GM19023 (cell line): ENCODE results near the gene PPHLN1.
"Not testable (repeated sequence)": the region's sequence is repeated elsewhere in the genome, so short reads cannot be mapped to it uniquely, and the experiment has no call there.

Source experiments
- ATAC-seq: cut with Tn5 transposase; IDR thresholded peaks from one replicate; pipeline ENCODE4 v1.9.1; 2021; ENCODE audit warnings: mild to moderate bottlenecking, moderate library complexity; ENCODE audit not compliant: unreplicated experiment

Gene PPHLN1

DNA sequence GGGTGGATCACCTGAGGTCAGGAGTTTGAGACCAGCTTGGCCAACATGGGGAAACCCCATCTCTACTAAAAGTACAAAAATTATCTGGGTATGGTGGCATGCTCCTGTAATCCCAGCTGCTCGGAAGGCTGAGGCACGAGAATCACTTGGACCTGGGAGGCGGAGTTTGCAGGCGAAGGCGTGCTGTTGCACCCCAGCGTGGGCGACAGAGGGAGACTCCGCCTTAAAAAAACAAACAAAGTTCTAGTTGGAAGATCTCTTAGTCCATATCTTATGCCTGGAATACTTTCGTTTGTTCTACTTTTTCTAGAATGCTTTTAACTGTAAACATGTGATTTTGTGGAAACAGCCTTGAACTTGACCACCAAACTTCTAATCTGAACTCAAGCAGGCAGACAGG, 38.7 kb downstream of the PPHLN1 start:
- no peak for ATAC-seq

DNA sequence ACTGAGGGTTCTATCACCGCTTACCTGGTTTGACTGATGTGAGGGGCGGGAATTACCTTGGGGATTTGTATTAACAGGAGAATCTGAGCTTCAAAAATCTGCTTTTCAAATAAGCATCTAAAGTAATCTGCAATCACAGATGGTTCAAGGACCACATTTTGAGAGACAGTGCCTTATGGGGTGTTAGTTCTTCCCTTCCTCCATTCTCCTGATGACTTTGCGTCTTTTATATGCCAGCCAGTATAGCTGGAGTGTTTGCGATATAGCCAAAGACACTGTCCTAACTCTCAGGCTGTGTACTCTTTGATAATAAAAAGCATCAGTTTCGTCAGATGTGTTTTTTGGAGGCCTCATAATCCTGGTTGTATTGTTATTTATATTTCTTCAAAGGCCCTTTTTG, 39.5 kb downstream of the PPHLN1 start:
- no peak for ATAC-seq

DNA sequence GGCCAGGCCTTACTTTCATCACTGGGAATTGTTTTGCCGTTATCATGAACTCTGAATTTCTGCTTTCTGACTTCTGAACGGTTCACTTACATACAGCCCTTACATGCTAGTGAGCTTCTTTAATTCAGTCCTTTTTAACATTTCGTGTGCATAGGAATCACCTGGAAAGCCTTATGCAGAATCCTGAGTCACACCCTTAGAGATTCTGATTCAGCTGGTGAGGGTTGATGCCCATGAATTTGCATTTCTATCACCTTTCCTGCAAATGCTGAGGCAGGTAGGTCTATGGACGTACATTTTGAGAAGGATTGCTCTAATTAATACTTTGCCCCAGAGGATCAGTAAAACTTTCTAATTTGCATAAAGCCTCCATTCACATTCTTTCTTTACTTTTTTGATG, 44.0 kb downstream of the PPHLN1 start:
- ATAC-seq = no peak

DNA sequence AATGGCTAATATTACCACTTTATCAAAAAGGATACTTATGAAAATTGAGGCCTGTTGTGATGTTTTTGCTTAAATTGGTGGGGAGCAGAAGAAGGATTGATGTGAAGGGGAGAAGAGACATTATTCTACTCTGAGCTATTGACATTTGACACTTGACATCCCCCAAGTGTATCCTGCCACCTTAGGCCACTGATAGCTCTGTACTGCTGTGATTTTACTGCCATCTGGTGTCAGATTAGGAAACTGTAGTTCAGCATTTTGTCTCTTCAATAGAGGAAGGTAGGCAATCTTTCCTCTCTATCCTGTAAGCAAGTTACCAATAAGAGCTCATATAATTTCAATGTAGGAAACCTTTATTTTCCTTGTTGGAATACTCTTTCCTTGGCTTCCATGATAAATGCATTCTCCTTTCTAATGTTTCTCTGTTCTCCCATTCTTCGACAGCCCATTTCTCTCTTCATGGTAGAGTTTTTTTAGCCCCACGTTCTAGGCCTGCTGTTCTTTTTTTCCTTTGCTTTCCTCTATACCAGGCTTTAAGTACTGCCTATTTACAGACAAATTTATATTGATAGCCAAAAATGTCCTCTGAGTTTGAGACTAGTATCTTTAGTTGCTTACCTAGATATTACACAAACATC, 46.3 kb downstream of the PPHLN1 start:
- ATAC-seq = peak; percentile 87

DNA sequence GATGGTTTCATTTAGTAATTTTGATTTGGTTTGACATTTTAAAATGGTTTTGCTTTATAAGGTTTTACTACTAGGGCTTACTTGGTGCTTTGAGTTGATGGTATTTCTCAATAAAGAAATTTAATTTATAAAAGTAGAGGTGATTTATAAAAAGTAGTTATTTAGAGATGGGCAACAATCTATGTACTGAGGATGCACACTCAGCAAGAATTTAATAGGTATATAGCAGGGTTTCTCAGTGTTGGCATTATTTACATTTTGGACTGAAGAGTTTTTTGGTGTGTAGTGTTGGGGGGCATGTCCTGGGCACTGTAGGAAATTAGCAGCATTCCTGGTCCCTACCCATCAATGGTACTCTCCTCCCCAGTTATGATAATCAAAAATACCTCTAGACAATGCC, 47.7 kb downstream of the PPHLN1 start:
- no peak for ATAC-seq

DNA sequence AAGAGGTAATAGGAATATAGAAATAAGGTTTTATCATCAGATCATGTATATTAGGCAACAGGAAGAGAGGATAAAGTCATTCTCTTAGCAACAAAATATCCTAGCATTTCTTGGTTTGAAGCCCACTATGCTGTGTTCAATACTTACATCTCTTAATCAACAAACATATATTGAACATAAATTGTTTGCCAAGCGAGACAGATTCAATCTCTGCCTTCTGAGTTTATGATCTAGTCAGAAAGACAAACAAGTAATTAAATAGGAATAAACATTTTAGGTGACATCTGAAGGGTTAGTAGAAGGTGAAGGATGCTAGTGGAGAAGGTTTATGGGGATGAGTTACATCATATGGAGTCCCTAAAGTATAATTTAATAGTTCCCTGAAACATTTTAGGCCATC, 54.8 kb downstream of the PPHLN1 start:
- no peak for ATAC-seq

DNA sequence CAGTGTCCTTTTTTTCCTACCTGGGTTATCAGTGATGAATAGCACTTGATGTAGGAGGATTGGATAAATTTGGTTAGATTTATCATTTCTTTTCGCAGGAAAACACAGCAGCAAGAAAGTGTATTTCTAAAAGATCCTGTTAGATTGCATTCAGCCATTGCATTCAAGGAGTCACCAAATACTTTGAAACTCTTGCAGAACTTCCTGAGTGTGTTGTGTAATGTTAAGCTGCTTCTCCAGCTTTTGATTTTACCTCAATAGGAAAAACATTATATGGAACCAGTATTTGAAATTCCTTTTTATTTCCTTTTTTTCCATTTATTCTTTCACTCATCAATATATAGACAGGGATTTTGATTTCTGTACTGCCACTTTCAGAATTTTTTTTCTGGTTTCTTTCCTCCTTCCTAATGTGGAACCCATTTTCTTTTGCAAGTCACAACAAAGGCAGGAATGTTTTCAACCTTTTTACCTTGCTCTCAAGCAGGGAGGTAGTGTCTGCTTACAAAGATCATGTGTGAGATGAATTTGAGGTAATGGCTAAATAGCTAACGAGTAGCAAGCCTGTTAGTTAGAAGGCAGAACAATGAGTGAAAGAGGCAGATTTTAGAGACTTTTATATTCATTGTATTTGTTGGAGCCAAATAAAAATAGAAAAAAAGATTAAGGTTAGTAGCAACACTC, 56.2 kb downstream of the PPHLN1 start:
- no peak for ATAC-seq

DNA sequence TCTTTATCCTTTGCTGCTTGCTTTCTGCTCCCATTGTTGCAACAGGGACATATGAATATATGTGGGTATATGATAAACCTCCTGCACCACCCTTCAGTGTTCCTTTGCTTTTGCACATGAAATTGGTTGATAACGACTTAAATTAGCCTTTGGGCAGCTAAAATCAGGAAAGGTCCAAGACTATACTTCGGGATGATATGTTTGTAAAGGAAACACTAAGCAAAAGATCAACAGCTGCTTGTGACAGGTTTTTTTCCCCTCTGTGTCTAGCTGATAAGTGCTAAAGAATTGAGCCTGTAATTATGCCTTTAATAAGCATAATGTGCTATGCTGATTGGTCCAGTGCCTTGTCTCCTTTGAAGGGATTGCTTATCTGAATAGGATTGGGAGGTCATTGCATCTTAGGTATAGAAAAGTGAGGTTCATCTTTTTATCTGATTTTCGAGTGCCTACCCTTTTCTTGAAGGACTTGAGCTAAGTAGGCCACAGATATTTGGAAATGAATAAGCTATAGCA, 59.4 kb downstream of the PPHLN1 start:
- ATAC-seq = no peak

DNA sequence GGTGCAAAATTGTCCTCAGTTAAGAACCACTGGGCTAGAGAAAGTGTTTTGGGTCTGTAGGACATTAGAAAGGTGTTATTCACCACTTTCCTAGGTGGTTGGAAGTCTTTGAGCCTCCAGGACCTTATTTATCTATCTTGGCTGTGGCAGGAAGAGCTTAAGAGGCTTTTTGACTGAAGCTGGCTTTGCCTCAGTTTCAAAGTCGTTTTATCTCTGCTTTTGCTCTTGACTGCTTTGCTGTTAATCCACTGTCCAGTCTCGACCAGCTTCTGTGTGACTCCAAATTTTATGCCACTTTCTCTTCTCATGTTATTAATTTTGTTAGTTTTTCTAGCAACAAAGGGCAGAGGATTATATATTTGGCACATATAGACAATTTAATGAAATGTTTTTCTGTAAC, 60.3 kb downstream of the PPHLN1 start:
- ATAC-seq = no peak

DNA sequence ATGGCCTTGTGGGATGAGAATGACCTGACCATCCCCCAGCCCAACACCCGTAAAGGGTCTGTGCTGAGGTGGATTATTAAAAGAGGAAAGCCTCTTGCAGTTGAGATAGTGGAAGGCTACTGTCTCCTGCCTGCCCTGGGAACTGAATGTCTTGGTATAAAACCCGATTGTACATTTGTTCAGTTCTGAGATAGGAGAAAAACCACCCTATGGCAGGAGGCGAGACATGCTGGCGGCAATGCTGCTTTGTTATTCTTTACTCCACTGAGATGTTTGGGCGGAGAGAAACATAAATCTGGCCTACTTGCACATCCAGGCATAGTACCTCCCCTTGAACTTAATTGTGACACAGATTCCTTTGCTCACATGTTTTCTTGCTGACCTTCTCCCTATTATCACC, 62.1 kb downstream of the PPHLN1 start:
- not testable (repeated sequence) for ATAC-seq

DNA sequence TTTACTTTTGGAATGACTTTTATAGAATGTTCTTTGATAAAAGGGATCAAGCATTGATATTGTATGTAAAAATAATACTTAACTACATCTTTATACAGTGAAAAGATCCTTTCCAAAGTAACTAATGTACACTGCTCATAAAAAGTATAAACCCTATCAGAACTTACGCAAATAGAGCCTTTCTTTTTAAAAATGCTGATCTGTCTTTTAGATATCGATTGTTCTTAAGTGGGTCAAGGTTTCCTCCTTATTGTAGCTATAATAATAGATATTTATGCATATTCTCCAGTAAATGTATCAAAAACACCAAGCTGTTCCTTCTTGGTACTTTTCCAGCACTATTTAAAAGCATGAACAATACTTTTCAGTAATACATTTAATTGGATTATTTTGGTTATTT, 68.5 kb downstream of the PPHLN1 start:
- ATAC-seq = no peak

DNA sequence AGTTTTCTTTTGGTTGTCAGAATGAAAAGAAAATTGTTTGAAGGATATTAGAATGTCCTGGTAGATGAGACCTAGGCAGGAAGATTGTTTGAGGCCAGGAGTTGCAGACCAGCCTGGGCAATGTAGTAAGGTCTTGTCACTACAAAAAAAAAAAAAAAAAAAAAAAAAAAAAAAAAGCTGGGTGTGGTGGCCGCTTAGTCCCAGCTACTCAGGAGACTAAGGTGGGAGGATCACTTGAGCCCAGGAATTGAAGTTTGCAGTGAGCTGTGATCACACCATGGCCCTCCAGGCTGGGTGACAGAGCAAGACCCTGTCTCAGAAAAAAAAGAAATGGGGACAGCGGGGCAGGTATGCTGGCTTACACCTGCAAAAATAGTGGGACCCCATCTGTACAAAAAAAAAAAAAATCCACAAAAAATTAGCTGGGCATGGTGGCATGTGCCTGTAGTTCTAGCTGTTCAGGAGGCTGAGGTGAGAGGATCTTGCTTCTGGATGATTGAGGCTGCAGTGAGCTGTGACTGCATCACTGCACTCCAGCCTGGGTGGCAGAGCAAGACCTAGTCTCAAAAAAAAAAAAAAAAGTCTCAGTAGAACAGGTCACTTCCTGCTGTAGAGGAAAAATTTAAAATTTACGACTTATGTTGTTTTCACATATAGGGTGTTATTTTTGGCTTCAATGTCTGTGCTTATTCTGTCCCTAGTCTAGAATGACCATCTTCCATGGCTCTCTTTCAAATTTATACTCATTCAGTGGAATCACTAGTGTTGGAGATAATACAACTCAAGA, 70.7 kb downstream of the PPHLN1 start:
- ATAC-seq = no peak

DNA sequence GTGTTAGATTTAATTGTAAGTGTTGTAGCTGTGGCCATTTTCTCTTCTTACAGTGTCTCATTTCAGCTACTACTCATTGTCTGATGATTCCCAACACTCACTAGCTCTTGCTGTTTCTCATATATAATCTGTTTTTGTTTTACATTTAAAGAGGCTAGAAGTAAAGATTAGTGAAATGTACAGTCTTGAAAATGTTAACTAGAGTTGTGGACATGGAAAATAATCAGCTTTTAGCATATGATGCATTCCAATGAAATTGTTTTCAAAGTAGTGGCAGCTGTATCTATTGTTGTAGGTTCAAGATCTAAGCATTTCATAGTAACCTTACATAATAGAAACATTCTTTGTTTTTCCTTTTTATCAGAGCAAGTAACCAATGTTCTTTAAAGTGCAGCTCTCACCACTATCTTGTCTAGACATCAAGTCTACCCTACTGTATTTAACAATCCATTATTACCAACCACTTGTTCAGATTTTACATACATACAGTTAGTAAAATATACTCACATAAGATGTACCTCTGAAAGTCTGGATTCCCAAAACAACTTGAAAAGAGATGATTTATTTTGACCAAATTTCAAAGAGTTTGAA, 76.9 kb downstream of the PPHLN1 start:
- ATAC-seq = no peak

DNA sequence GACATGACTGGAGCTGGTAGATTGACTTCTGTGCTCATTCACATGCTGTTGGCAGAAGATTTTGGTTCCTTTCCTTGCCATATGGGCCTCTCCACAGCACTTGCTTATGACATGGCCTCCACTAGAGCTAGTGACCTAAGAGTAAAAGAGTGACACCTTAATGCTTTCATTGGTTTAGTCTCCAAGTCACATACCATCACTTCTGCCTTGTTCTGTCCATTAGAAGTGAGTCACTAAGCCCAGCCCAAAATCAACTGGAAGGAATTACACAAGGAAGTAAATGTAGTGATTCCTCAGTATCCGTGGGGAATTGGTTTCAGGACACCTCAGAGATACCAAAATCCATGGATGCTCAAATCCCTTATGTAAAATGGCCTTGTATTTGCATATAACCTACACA, 81.3 kb downstream of the PPHLN1 start:
- no peak for ATAC-seq

DNA sequence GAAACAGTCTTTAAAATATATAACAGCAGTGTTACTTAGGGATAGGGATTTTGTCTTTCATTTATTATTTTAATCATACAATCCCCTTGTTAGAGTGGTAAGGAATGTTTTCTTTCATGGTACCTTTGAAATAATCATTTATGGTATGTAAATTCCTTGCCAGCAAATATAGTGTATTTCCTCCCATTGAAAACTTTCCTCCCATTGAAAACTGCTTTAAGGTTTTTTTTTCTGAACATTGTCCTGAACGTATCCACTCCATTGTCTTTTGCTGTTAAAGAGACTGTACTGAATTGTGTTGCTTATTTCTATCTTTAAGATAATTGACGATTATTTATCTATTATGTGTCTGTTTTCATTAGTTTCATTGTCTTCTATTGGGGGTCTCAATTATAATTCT, 83.5 kb downstream of the PPHLN1 start:
- ATAC-seq = no peak

DNA sequence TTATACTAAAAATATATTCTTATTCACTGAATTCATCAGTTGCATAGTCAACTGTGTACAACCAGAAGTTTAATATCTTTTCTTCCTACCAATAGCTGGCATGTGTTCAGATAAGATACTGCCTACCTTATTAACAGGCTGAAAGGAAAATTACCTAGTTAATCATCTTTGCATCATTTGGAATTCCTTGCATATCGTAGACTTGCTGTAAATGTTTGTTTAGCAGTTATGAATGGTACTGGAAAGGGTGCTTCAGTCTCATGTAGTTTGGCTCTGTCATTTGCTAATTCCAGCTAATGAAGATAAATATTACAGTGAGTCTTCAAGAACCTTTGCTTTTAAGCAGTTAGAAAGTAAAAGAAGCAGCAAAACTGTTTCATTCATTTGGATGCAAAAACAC, 84.4 kb downstream of the PPHLN1 start:
- ATAC-seq = no peak

DNA sequence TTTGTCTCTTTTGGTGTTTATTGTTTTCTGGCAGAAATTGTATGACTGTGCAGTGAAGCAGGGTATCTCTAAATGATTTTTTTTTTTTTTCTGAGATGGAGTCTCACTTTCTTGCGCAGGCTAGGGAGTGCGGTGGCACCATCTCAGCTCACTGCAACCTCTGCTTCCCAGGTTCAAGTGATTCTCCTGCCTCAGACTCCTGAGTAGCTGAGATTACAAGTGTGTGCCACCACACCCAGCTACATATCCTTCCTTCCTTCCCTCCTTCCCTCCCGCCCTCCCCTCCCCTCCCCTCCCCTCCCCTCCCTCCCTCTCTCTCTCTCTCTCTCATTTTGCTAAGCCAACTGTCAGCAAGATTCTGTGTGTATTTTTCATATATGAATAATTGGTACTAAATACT, 94.4 kb downstream of the PPHLN1 start:
- ATAC-seq = no peak

DNA sequence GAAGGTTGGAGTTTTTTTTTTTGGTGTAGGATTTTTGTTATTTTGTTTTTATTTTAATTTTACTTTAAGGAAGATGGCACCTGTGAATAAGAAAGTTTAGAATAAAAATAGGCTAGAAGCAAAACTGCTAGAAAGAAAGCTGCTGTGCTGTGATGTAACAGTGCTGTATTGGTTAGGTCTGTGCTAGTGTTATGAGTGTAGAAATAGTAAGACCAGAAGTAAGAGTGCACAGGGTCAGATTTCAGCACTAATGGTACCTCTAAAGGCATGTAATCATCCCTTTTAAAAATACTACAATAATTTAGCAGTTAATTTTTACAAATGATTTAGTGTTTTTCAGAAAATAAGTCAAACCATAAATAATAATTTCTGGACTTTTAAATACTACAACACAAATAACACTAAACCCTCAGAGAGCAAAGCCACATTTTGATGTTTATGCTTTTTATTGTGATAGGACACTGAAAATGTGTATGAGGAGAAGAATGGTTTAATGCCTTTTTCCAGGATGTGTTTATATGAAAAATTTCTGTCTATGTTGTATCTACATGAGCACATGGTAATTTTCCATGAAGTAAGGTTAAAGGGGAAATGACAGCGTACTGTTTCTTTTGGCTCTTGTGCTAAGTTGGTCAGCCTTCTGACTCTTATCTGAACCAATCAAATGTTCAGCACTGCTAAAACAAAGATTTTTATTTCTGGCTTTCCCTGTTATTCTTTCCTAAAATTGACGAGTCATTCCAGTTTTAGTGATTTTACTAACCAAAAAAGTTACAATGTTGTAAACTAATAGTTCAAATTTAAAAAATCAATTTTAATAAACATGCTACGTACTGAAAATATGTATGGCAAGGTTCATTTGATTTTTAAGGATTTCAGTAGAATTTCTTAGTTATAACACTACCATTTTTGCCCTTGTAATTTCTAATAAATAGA, 96.1 kb downstream of the PPHLN1 start:
- peak; percentile 82 for ATAC-seq

DNA sequence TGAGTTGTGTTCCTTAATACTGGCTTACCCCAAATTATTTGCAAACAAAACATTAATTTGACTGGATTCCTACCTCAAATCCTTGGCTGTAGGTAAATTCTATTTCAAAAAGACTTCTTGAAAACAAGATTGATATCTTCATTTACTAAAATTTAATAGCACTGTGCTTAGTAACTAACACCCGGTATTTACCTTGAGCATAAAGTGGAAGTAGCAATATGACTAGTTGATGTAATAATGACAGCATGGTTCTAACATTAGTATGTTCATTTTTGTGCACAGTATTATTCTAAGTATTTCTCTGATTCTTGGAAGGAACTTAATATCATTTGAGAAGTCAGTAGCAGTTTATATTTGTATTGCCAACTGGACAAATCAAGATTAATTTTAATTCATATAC, 96.8 kb downstream of the PPHLN1 start:
- ATAC-seq = no peak

DNA sequence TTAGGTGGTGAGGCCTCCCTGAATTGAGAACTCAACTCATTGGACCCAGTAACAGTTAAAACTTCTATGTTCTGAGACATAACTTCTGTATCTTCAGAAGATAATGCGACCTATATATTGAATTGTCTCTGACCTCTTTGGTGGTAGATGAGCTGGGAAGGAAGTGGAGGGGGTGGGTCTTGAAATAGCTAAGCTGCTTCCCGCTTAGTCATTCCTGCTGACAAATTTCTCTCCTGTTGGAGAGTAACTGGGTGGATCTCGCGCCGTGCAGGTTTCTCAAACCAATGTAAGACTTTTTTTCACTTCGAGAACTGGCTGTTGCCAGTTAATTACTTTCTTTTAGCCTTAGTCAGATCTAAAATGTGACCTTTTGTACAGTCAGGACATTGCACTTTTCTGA, 100.8 kb downstream of the PPHLN1 start:
- no peak for ATAC-seq

DNA sequence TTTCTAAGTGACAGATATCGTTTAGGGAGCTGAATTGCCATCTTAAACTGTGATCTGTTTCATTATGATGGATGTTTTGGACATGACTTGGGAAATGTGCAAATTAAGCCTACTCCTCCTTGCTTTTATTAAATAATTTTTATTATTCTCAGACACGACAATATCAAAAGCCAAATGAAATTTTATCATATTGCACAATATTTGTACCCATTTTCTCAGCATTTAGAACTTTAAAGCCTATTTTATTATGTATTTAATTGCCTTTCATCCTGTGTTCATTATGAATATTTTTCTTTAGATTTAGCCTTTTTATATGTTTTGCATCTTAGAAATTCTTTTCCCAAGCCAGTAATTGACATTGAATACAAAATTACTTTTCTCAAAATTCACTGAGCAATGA, 102.9 kb downstream of the PPHLN1 start:
- no peak for ATAC-seq
